Suprapubic skin (tissue), 4 donors: ENCODE results near the gene SLC25A5. TPM values are rescaled to one million over a fixed set of nuclear protein-coding genes. Genes with fewer than 3 reads are reported as not detected.

Source experiments
- DNase-seq, 2 donors: peaks; one replicate each; pipeline ENCODE4 v3.0.0-alpha.2; 2019; ENCODE audit warnings: low spot score in 2 of 2
- H3K27ac ChIP-seq: fragments of 200-600 bp; sonication (generic); one replicate; pipeline ENCODE4 v1.5.1; 2019
- H3K27me3 ChIP-seq: fragments of 200-600 bp; sonication (generic); one replicate; pipeline ENCODE4 v1.5.1; 2019
- H3K36me3 ChIP-seq: fragments of 200-600 bp; sonication (generic); one replicate; pipeline ENCODE4 v1.5.1; 2019
- H3K4me1 ChIP-seq: fragments of 200-600 bp; sonication (generic); one replicate; pipeline ENCODE4 v1.5.1; 2019
- H3K4me3 ChIP-seq: fragments of 200-600 bp; sonication (generic); one replicate; pipeline ENCODE4 v1.5.1; 2019; ENCODE audit warnings: mild to moderate bottlenecking
- H3K9me3 ChIP-seq: fragments of 200-600 bp; sonication (generic); one replicate; pipeline ENCODE4 v1.5.1; 2019
- EP300 ChIP-seq: sonication (generic); formaldehyde crosslinking; IDR thresholded peaks from one replicate; pipeline ENCODE4 v1.6.1; 2017; ENCODE audit warnings: antibody characterized with exemption
- POLR2A ChIP-seq, 2 donors: fragments of 450-650 bp; IDR thresholded peaks; one replicate each; pipeline ENCODE4 v1.6.1; 2017; ENCODE audit warnings: antibody characterized with exemption in 2 of 2, mild to moderate bottlenecking in 2 of 2, moderate library complexity in 2 of 2
- POLR2AphosphoS5 ChIP-seq, 3 donors: sonication (generic); formaldehyde crosslinking; IDR thresholded peaks; one replicate each; pipeline ENCODE4 v1.6.1; 2017; ENCODE audit warnings: antibody characterized with exemption in 3 of 3
- WGBS: methylation state at CpG from one replicate; pipeline ENCODE4 v1.1.5; 2018; 5-methylcytosine and 5-hydroxymethylcytosine counted together
- total RNA-seq, 4 donors: library from RNA; depleted of rRNA; stranded (reverse); fragments of >200 nt; gene quantifications; one replicate each; pipeline ENCODE4 v1.1.0, GENCODE V29; 2016
- TF ChIP-seq, protein P1 (sequence below), 2 donors: fragments of 200-600 bp in 1 of 2; fragments of 450-650 bp in 1 of 2; sonication (generic) in 1 of 2; IDR thresholded peaks; one replicate each; pipeline ENCODE4 v1.5.1; 2016 to 2019; ENCODE audit warnings: antibody characterized with exemption in 2 of 2, mild to moderate bottlenecking in 1 of 2, moderate library complexity in 1 of 2

The SLC25A5 gene
- total RNA-seq: 100 to 1,000 TPM; 177 to 516 (median 455) TPM

- peak; percentile 82 to 85 for DNase-seq
- H3K9me3 ChIP-seq: no peaks in the 10 kb centered on the region
- H3K27ac ChIP-seq: peak within 1 kb of the TSS; percentile 96
- no peaks in the 10 kb centered on the region for H3K27me3 ChIP-seq
- peaks cover 4% of the 10 kb centered on the region for H3K4me1 ChIP-seq
- WGBS: 45% methylated on average over 38 of the region's 46 CpGs
- TF ChIP-seq POLR2A (IDR thresholded peaks at IDR 0.05): peak; percentile 52 to 88
- TF ChIP-seq, protein P1, sequence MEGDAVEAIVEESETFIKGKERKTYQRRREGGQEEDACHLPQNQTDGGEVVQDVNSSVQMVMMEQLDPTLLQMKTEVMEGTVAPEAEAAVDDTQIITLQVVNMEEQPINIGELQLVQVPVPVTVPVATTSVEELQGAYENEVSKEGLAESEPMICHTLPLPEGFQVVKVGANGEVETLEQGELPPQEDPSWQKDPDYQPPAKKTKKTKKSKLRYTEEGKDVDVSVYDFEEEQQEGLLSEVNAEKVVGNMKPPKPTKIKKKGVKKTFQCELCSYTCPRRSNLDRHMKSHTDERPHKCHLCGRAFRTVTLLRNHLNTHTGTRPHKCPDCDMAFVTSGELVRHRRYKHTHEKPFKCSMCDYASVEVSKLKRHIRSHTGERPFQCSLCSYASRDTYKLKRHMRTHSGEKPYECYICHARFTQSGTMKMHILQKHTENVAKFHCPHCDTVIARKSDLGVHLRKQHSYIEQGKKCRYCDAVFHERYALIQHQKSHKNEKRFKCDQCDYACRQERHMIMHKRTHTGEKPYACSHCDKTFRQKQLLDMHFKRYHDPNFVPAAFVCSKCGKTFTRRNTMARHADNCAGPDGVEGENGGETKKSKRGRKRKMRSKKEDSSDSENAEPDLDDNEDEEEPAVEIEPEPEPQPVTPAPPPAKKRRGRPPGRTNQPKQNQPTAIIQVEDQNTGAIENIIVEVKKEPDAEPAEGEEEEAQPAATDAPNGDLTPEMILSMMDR (IDR thresholded peaks at IDR 0.05): no peak
- peak; percentile 46 to 78 (median 65) for TF ChIP-seq POLR2AphosphoS5 (IDR thresholded peaks at IDR 0.05)
- TF ChIP-seq EP300: no peak
- H3K36me3 ChIP-seq: peaks cover 16% of the 10 kb centered on the region
- peak within 1 kb of the TSS; percentile 79 for H3K4me3 ChIP-seq
Observed at GRCh38 chrX:119467842-119468550, at the start of gene SLC25A5. TSS of gene SLC25A5 (plus strand) at chrX:119468444. CDS start at chrX:119468516, 72 bp downstream.

DNA sequence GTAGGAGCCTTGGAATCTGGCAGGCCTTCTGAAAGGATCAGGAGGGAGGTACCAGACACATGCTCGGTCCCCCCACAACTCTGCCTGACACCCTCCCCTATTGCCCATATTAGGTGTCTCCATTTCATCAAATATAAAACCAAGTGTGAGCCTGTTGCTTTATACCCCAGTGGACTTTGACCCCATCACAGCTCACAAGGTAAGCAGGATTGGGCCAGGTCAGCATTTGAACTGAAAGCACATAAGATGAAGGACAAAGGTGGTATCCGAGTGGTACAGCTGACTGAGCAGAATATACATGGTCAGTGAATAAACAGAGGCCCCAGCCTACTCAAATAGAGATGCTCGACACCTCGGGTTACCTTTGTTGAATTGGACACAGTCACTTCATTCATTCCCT is 49.1 kb upstream of the SLC25A5 start:
- WGBS: 80% methylated on average over 4 of the region's 4 CpGs
- Histone ChIP-seq H3K9me3 (no peaks in the 10 kb centered on the region), H3K27ac (no peak overlapping the region), H3K36me3 (no peaks in the 10 kb centered on the region), H3K27me3 (no peaks in the 10 kb centered on the region), H3K4me3 (no peak overlapping the region), H3K4me1 (no peaks in the 10 kb centered on the region)
- TF ChIP-seq EP300 (no peak), POLR2AphosphoS5 (IDR thresholded peaks at IDR 0.05) (no peak), POLR2A (IDR thresholded peaks at IDR 0.05) (no peak)
- TF ChIP-seq, protein P1 (IDR thresholded peaks at IDR 0.05): no peak
- no peak for DNase-seq

DNA sequence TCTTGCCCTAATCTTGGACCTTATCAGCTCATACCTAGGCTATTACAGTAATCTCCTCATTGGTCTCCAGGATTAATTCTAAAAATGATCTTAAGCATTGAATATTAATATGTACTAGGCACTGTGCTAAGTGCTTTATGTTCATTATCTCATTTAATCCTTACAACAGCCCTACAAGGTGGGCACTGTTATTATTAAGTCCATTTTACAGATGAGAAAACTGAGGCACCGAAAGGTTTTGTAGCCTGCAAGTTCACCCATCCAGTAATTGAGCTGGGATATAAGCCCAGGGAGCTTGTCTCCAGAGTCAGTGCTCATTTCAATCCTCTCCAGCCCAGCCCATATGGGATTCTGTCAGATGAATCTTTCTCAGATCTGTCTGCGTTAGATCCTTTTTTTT is 48.3 kb upstream of the SLC25A5 start:
- H3K27ac ChIP-seq: no peak overlapping the region

DNA sequence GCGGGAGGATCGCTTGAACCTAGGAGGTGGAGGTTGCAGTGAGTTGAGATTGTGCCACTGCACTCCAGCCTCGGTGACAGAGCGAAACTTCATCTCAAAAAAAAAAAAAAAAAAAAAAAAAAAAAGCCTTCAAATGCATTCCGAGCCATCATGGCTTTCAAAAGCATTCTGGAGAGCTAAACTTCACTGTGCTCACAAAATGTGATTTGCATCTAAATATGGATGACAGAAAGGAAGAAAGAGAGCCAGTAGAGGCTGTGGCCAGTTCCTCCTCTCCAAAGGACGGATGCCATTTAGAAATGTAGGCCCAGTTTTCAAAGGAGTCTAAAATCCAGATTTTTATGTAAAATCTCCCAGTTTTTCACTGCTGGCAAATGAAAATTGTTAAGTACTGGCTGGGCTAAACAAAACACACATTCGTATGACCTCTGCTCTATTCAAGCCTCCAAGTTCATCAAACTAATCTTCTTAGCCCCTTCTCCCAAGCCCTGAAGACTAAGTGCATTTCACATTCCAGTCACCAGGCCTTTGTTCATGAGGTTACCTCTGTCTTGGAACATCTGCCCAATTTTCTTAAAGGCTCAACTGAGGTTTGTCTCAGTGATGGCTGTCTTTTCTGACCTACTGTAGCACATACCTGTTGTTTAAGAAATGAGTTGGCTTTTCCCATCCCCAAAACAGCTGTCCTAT is 47.1 kb upstream of the SLC25A5 start:
- no peak for DNase-seq
- Histone ChIP-seq H3K27ac (no peak overlapping the region), H3K36me3 (no peaks in the 10 kb centered on the region), H3K4me1 (no peaks in the 10 kb centered on the region), H3K27me3 (no peaks in the 10 kb centered on the region), H3K4me3 (no peak overlapping the region), H3K9me3 (no peaks in the 10 kb centered on the region)
- 75% methylated on average over 7 of the region's 7 CpGs for WGBS
- TF ChIP-seq POLR2A (IDR thresholded peaks at IDR 0.05) (no peak), EP300 (no peak), POLR2AphosphoS5 (IDR thresholded peaks at IDR 0.05) (no peak)
- TF ChIP-seq, protein P1 (IDR thresholded peaks at IDR 0.05): no peak

More for the DNA sequence above, 48.3 kb upstream of the SLC25A5 start:
- no peak for DNase-seq
- Histone ChIP-seq H3K9me3 (no peaks in the 10 kb centered on the region), H3K4me1 (no peaks in the 10 kb centered on the region), H3K27me3 (no peaks in the 10 kb centered on the region), H3K4me3 (no peak overlapping the region), H3K36me3 (no peaks in the 10 kb centered on the region)
- TF ChIP-seq POLR2A (IDR thresholded peaks at IDR 0.05): no peak
- no peak for TF ChIP-seq POLR2AphosphoS5 (IDR thresholded peaks at IDR 0.05)
- TF ChIP-seq, protein P1 (IDR thresholded peaks at IDR 0.05): no peak
- TF ChIP-seq EP300: no peak
- 83% methylated on average over 2 of the region's 2 CpGs for whole genome bisulfite sequencing

GRCh38 chrX:119423631-119424030 is 44.6 kb upstream of the SLC25A5 start:
- DNase-seq: no peak
- H3K36me3 ChIP-seq: no peaks in the 10 kb centered on the region
- WGBS: 92% methylated on average over 14 of the region's 14 CpGs
- H3K4me1 ChIP-seq: peaks cover 3% of the 10 kb centered on the region
- no peak overlapping the region for H3K27ac ChIP-seq
- no peak for TF ChIP-seq POLR2A (IDR thresholded peaks at IDR 0.05)
- TF ChIP-seq, protein P1 (IDR thresholded peaks at IDR 0.05): no peak
- TF ChIP-seq EP300: no peak
- TF ChIP-seq POLR2AphosphoS5 (IDR thresholded peaks at IDR 0.05): no peak
- no peaks in the 10 kb centered on the region for H3K9me3 ChIP-seq
- no peak overlapping the region for H3K4me3 ChIP-seq
- H3K27me3 ChIP-seq: no peaks in the 10 kb centered on the region
